GM12864 (cell line): ENCODE measurements around the gene LRRC73.

ENCODE experiments used
- DNase-seq: peaks from one replicate; pipeline ENCODE4 v3.0.0-alpha.2; 2011; ENCODE audit warnings: low read depth
- H3K4me3 ChIP-seq: 2 replicates; pipeline ENCODE4 v1.5.1; 2011; ENCODE audit warnings: mild to moderate bottlenecking, low read depth, low read length, control low read depth
- CTCF ChIP-seq: IDR thresholded peaks from 2 replicates; pipeline ENCODE4 v1.5.1; 2011; ENCODE audit warnings: low read depth, mild to moderate bottlenecking, moderate library complexity, low read length, control low read depth, inconsistent platforms; ENCODE audit errors: missing control alignments

The LRRC73 gene

GRCh38 chr6:43491750-43492661, 18.1 kb downstream of the LRRC73 start:
- H3K4me3 ChIP-seq = no peak overlapping the region
- no peak for TF ChIP-seq CTCF
- no peak for DNase-seq

- DNase-seq = no peak
- H3K4me3 ChIP-seq = no peak overlapping the region
- no peak for TF ChIP-seq CTCF
Measured at GRCh38 chr6:43490523-43490939, 19.6 kb downstream of the LRRC73 start.

GRCh38 chr6:43489277-43490072, 20.7 kb downstream of the LRRC73 start:
- no peak for TF ChIP-seq CTCF
- H3K4me3 ChIP-seq = no peak overlapping the region

GRCh38 chr6:43488667-43489276, 21.4 kb downstream of the LRRC73 start:
- TF ChIP-seq CTCF = no peak
- H3K4me3 ChIP-seq = no peak overlapping the region
- DNase-seq = no peak

More at GRCh38 chr6:43489277-43490072, 20.7 kb downstream of the LRRC73 start:
- no peak for DNase-seq

- TF ChIP-seq CTCF = no peak
- no peak for DNase-seq
- no peak overlapping the region for H3K4me3 ChIP-seq
Measured at GRCh38 chr6:43481591-43482236, 28.4 kb downstream of the LRRC73 start.

GRCh38 chr6:43481075-43481474, 29.1 kb downstream of the LRRC73 start:
- no peak for TF ChIP-seq CTCF
- H3K4me3 ChIP-seq = no peak overlapping the region
- DNase-seq = no peak
